Measurements from ENCODE around the gene FBXL16. TPM values are rescaled to one million over a fixed set of nuclear protein-coding genes. Genes with fewer than 3 reads are reported as not detected.

The FBXL16 gene
- total RNA-seq, 1 donor from 2014 or later, result 0.53 TPM

- FAIRE-seq (no peak), DNase-seq (ENCODE audit: low read depth) (no peak)
- TF ChIP-seq CTCF (IDR thresholded peaks at IDR 0.05; ENCODE audit: insufficient read depth, low read length, severe bottlenecking), result peak; percentile 73
- Histone ChIP-seq H3K4me3 (ENCODE audit: low read depth, low read length) (no peak overlapping the region), H3K36me3 (ENCODE audit: control insufficient read depth, insufficient read depth, low read length) (peaks cover 26% of the 10 kb centered on the region), H3K27me3 (ENCODE audit: control insufficient read depth, insufficient read depth, low read length) (no peaks in the 10 kb centered on the region)
Observed at GRCh38 chr16:733382-734207, 28.0 kb upstream of the FBXL16 start.

- H3K4me3 ChIP-seq (ENCODE audit: low read depth, low read length), result no peak overlapping the region
- DNase-seq (ENCODE audit: low read depth) (peak; percentile 50), FAIRE-seq (no peak)
- H3K27me3 ChIP-seq (ENCODE audit: control insufficient read depth, insufficient read depth, low read length), result no peaks in the 10 kb centered on the region
- no peak for TF ChIP-seq CTCF (IDR thresholded peaks at IDR 0.05; ENCODE audit: insufficient read depth, low read length, severe bottlenecking)
- H3K36me3 ChIP-seq (ENCODE audit: control insufficient read depth, insufficient read depth, low read length), result peaks cover 26% of the 10 kb centered on the region
Observed at GRCh38 chr16:732936-733335, 27.3 kb upstream of the FBXL16 start.

- no peak overlapping the region for H3K4me3 ChIP-seq (ENCODE audit: low read depth, low read length)
- FAIRE-seq (peak; percentile 64), DNase-seq (ENCODE audit: low read depth) (no peak)
- TF ChIP-seq CTCF (IDR thresholded peaks at IDR 0.05; ENCODE audit: insufficient read depth, low read length, severe bottlenecking), result no peak
- peaks cover 26% of the 10 kb centered on the region for H3K36me3 ChIP-seq (ENCODE audit: control insufficient read depth, insufficient read depth, low read length)
- H3K27me3 ChIP-seq (ENCODE audit: control insufficient read depth, insufficient read depth, low read length), result no peaks in the 10 kb centered on the region
Observed at GRCh38 chr16:732332-732731, 26.7 kb upstream of the FBXL16 start.

GRCh38 chr16:730666-731509 lies 25.3 kb upstream of the FBXL16 start:
- DNase-seq (ENCODE audit: low read depth), result no peak

More at GRCh38 chr16:730666-731509, 25.3 kb upstream of the FBXL16 start:
- TF ChIP-seq CTCF (IDR thresholded peaks at IDR 0.05; ENCODE audit: insufficient read depth, low read length, severe bottlenecking), result no peak
- Histone ChIP-seq H3K27me3 (ENCODE audit: control insufficient read depth, insufficient read depth, low read length) (no peaks in the 10 kb centered on the region), H3K36me3 (ENCODE audit: control insufficient read depth, insufficient read depth, low read length) (peaks cover 20% of the 10 kb centered on the region), H3K4me3 (ENCODE audit: low read depth, low read length) (no peak overlapping the region)
- no peak for FAIRE-seq

All from bronchial epithelial cell (primary cell).